H9 (cell line): ENCODE measurements around the gene UGT2A1. TPM values are rescaled to one million over a fixed set of nuclear protein-coding genes. Genes with fewer than 3 reads are reported as not detected.
A peak's percentile ranks its signal among the peaks of the same experiment; 100 is the strongest.
"Not testable (repeated sequence)": the region's sequence is repeated elsewhere in the genome, so short reads cannot be mapped to it uniquely, and the experiment has no call there.

Experiments used
- DNase-seq: peaks from one replicate; pipeline ENCODE4 v3.0.0-alpha.2; 2017
- H2AFZ ChIP-seq: one replicate; pipeline ENCODE4 v1.6.1; 2013; ENCODE audit warnings: mild to moderate bottlenecking, low read length, control low read depth, moderate library complexity
- H2AK5ac ChIP-seq: 2 replicates; pipeline ENCODE4 v1.6.1; 2013; ENCODE audit warnings: low read length, control low read depth, mixed read lengths; ENCODE audit not compliant: insufficient read length
- H2BK120ac ChIP-seq: one replicate; pipeline ENCODE4 v1.6.1; 2013; ENCODE audit warnings: low read depth, mild to moderate bottlenecking, low read length, control low read depth, inconsistent platforms; ENCODE audit not compliant: poor library complexity, severe bottlenecking
- H2BK12ac ChIP-seq: 2 replicates; pipeline ENCODE4 v1.6.1; 2013; ENCODE audit warnings: low read length, control low read depth, mixed read lengths, low read depth; ENCODE audit not compliant: insufficient read length
- H2BK15ac ChIP-seq: 2 replicates; pipeline ENCODE4 v1.6.1; 2013; ENCODE audit warnings: low read depth, low read length, control low read depth
- H2BK20ac ChIP-seq: one replicate; pipeline ENCODE4 v1.6.1; 2013; ENCODE audit warnings: low read depth, mild to moderate bottlenecking, low read length, control low read depth, inconsistent platforms; ENCODE audit not compliant: poor library complexity, severe bottlenecking
- H2BK5ac ChIP-seq: 2 replicates; pipeline ENCODE4 v1.6.1; 2013; ENCODE audit warnings: low read length, control low read depth, mixed read lengths; ENCODE audit not compliant: insufficient read length
- H3K14ac ChIP-seq: 2 replicates; pipeline ENCODE4 v1.6.1; 2013; ENCODE audit warnings: low read length, control low read depth; ENCODE audit not compliant: insufficient read depth
- H3K18ac ChIP-seq: 2 replicates; pipeline ENCODE4 v1.6.1; 2013; ENCODE audit warnings: low read depth, mild to moderate bottlenecking, mixed read lengths, low read length, control low read depth; ENCODE audit not compliant: insufficient read length
- H3K23ac ChIP-seq: 2 replicates; pipeline ENCODE4 v1.6.1; 2013; ENCODE audit warnings: low read length, control low read depth, mixed read lengths, low read depth; ENCODE audit not compliant: insufficient read length
- H3K23me2 ChIP-seq: 2 replicates; pipeline ENCODE4 v1.6.1; 2013; ENCODE audit warnings: low read depth, mild to moderate bottlenecking, mixed read lengths, low read length, control low read depth; ENCODE audit not compliant: insufficient read length, poor library complexity, severe bottlenecking
- H3K27ac ChIP-seq: 2 replicates; pipeline ENCODE4 v1.5.1; 2013; ENCODE audit warnings: low read length, control low read depth, mixed read lengths, low read depth; ENCODE audit not compliant: insufficient read length
- H3K27me3 ChIP-seq: 2 replicates; pipeline ENCODE4 v1.6.1; 2013; ENCODE audit warnings: low read length, control low read depth, inconsistent platforms; ENCODE audit not compliant: insufficient read depth
- H3K4ac ChIP-seq: 2 replicates; pipeline ENCODE4 v1.6.1; 2013; ENCODE audit warnings: low read depth, mild to moderate bottlenecking, control low read depth, inconsistent platforms, low read length, moderate library complexity
- H3K4me1 ChIP-seq: 2 replicates; pipeline ENCODE4 v1.6.1; 2013; ENCODE audit warnings: low read length, control low read depth, inconsistent platforms; ENCODE audit not compliant: insufficient read depth
- H3K4me2 ChIP-seq: 2 replicates; pipeline ENCODE4 v1.6.1; 2013; ENCODE audit warnings: low read length, control low read depth, mixed read lengths; ENCODE audit not compliant: insufficient read length, insufficient read depth
- H3K56ac ChIP-seq: 2 replicates; pipeline ENCODE4 v1.6.1; 2013; ENCODE audit warnings: low read depth, mild to moderate bottlenecking, mixed read lengths, low read length, control low read depth; ENCODE audit not compliant: insufficient read length
- H3K79me1 ChIP-seq: 2 replicates; pipeline ENCODE4 v1.6.1; 2013; ENCODE audit warnings: low read depth, mild to moderate bottlenecking, moderate library complexity, low read length, control low read depth, inconsistent platforms; ENCODE audit not compliant: insufficient read depth, poor library complexity, severe bottlenecking
- H3K79me2 ChIP-seq: 2 replicates; pipeline ENCODE4 v1.6.1; 2013; ENCODE audit warnings: low read length, control low read depth, inconsistent platforms; ENCODE audit not compliant: insufficient read depth
- H3K9ac ChIP-seq: 2 replicates; pipeline ENCODE4 v1.6.1; 2013; ENCODE audit warnings: low read length, control low read depth, mixed read lengths; ENCODE audit not compliant: insufficient read length; ENCODE audit errors: extremely low read depth
- H3K9me3 ChIP-seq: one replicate; pipeline ENCODE4 v1.6.1; 2013; ENCODE audit warnings: low read depth, low read length, inconsistent platforms; ENCODE audit not compliant: control insufficient read depth
- H3T11ph ChIP-seq: one replicate; pipeline ENCODE4 v1.6.1; 2013; ENCODE audit warnings: mild to moderate bottlenecking, low read length, control low read depth, inconsistent platforms
- H4K20me1 ChIP-seq: one replicate; pipeline ENCODE4 v1.6.1; 2013; ENCODE audit not compliant: control insufficient read depth, insufficient read length, insufficient read depth
- H4K5ac ChIP-seq: 2 replicates; pipeline ENCODE4 v1.6.1; 2013; ENCODE audit warnings: low read depth, mild to moderate bottlenecking, mixed read lengths, low read length, control low read depth; ENCODE audit not compliant: insufficient read length
- H4K8ac ChIP-seq: replicated peaks from 2 replicates; pipeline ENCODE4 v1.6.1; 2013; ENCODE audit warnings: low read length, control low read depth, mixed read lengths, low read depth; ENCODE audit not compliant: insufficient read length
- H4K91ac ChIP-seq: 2 replicates; pipeline ENCODE4 v1.6.1; 2013; ENCODE audit warnings: low read depth, mild to moderate bottlenecking, moderate library complexity, mixed read lengths, low read length, control low read depth; ENCODE audit not compliant: insufficient read length
- H3K27ac Mint-ChIP-seq, 3 experiments: 2 replicates in 2 of 3; 3 replicates in 1 of 3; pipeline ENCODE4 v1.8.0; 2020 to 2021; ENCODE audit warnings: mixed read lengths in 3 of 3, mild to moderate bottlenecking in 1 of 3, moderate library complexity in 1 of 3
- H3K27me3 Mint-ChIP-seq: 2 replicates; pipeline ENCODE4 v1.8.0; 2021; ENCODE audit warnings: low read depth, mild to moderate bottlenecking, moderate library complexity, mixed read lengths
- H3K36me3 Mint-ChIP-seq, 3 experiments: 2 replicates in 2 of 3; 3 replicates in 1 of 3; pipeline ENCODE4 v1.8.0; 2020 to 2021; ENCODE audit warnings: low read depth in 3 of 3, mixed read lengths in 3 of 3; ENCODE audit not compliant: insufficient read depth in 1 of 3
- H3K4me1 Mint-ChIP-seq, 2 experiments: 2 replicates each; pipeline ENCODE4 v1.8.0; 2020; ENCODE audit warnings: mixed read lengths in 2 of 2
- H3K4me3 Mint-ChIP-seq, 2 experiments: 2 replicates in 1 of 2; 3 replicates in 1 of 2; pipeline ENCODE4 v1.8.0; 2020 to 2021; ENCODE audit warnings: mild to moderate bottlenecking in 2 of 2, mixed read lengths in 2 of 2, moderate library complexity in 1 of 2
- H3K9me3 Mint-ChIP-seq, 2 experiments: 2 replicates in 1 of 2; 3 replicates in 1 of 2; pipeline ENCODE4 v1.8.0; 2020; ENCODE audit warnings: mild to moderate bottlenecking in 2 of 2, mixed read lengths in 2 of 2, moderate library complexity in 1 of 2
- CTCF ChIP-seq: fragments of 200-600 bp; sonication (generic); conservative IDR thresholded peaks from 3 replicates; pipeline ENCODE4 v1.8.0; 2021; ENCODE audit warnings: antibody characterized with exemption, mild to moderate bottlenecking
- WGBS: extraction: QIAGEN DNeasy Blood & Tissue Kit; methylation state at CpG from one replicate; pipeline ENCODE4 v1.1.7; 2013; ENCODE audit warnings: missing lambda C conversion rate, low lambda C conversion rate, mixed read lengths; ENCODE audit not compliant: insufficient read length; ENCODE audit errors: extremely low coverage; 5-methylcytosine and 5-hydroxymethylcytosine counted together
- total RNA-seq: library from RNA; stranded (reverse); gene quantifications from 2 replicates; pipeline ENCODE4 v1.2.1, GENCODE V29; 2021

Gene UGT2A1
- total RNA-seq, 1 experiment from 2014 or later = not detected

GRCh38 chr4:69668680-69669079, 15.6 kb upstream of the UGT2A1 start:
- Histone ChIP-seq H4K5ac (no peak overlapping the region), H3K4me2 (no peak overlapping the region), H3K27ac (no peak overlapping the region), H4K91ac (no peak overlapping the region), H3K56ac (no peak overlapping the region), H3T11ph (no peak overlapping the region), H2AFZ (no peak overlapping the region), H4K20me1 (no peaks in the 10 kb centered on the region), H2BK15ac (no peak overlapping the region), H3K79me2 (no peaks in the 10 kb centered on the region), H2BK5ac (no peak overlapping the region), H3K27me3 (no peaks in the 10 kb centered on the region), H3K23me2 (no peaks in the 10 kb centered on the region), H3K4me1 (no peaks in the 10 kb centered on the region), H3K9ac (no peak overlapping the region), H3K4ac (no peak overlapping the region), H2AK5ac (no peak overlapping the region), H2BK12ac (no peak overlapping the region), H3K23ac (no peak overlapping the region), H3K18ac (no peak overlapping the region), H2BK120ac (no peak overlapping the region), H3K14ac (no peak overlapping the region), H2BK20ac (no peak overlapping the region), H4K8ac (no peak overlapping the region), H3K9me3 (no peaks in the 10 kb centered on the region), H3K79me1 (no peaks in the 10 kb centered on the region)
- peaks cover 2 to 4% of the 10 kb centered on the region in 2 experiments; a peak in 3 of 5 replicates for H3K9me3 Mint-ChIP-seq
- no peak for TF ChIP-seq CTCF
- H3K4me1 Mint-ChIP-seq = peaks cover 3 to 4% of the 10 kb centered on the region in 2 experiments; a peak in 1 of 4 replicates
- H3K4me3 Mint-ChIP-seq = no peak overlapping the region
- no peak for DNase-seq
- peaks cover 0 to 3% (median 2%) of the 10 kb centered on the region in 3 experiments; a peak in 3 of 7 replicates for H3K36me3 Mint-ChIP-seq
- H3K27me3 Mint-ChIP-seq = no peaks in the 10 kb centered on the region; the same call in 1 of the 2 replicates
- H3K27ac Mint-ChIP-seq = no peak overlapping the region

GRCh38 chr4:69664009-69664408, 11.0 kb upstream of the UGT2A1 start:
- H3K4ac ChIP-seq, H3K4me1 ChIP-seq, H3K14ac ChIP-seq, H2BK120ac ChIP-seq, H2AFZ ChIP-seq, H3K23ac ChIP-seq, H3K9me3 ChIP-seq, H2BK15ac ChIP-seq, H3K79me1 ChIP-seq, H2BK12ac ChIP-seq, H3K4me1 Mint-ChIP-seq, H3K27me3 Mint-ChIP-seq, H3K79me2 ChIP-seq, H3K27ac ChIP-seq, H2BK20ac ChIP-seq, H4K8ac ChIP-seq, DNase-seq, H4K20me1 ChIP-seq, H2BK5ac ChIP-seq, H3K9ac ChIP-seq, H3K4me2 ChIP-seq, H3K27me3 ChIP-seq, H3K56ac ChIP-seq, H3T11ph ChIP-seq, H4K5ac ChIP-seq, H4K91ac ChIP-seq, H2AK5ac ChIP-seq, H3K18ac ChIP-seq, H3K23me2 ChIP-seq: not testable (repeated sequence)
- WGBS = no CpG with 5 or more reads among the region's 22 CpGs
- H3K27ac Mint-ChIP-seq = peak overlapping the region in 2 of 3 experiments; percentile 70 to 87; a peak in 3 of 7 replicates
- H3K9me3 Mint-ChIP-seq = peaks cover 20 to 25% of the 10 kb centered on the region in 2 experiments
- peaks cover 12 to 16% (median 14%) of the 10 kb centered on the region in 3 experiments for H3K36me3 Mint-ChIP-seq
- peak overlapping the region in 1 of 2 experiments; percentile 61; a peak in 2 of 5 replicates for H3K4me3 Mint-ChIP-seq
